ENCODE results near the gene SLCO3A1.

SLCO3A1 gene

DNA sequence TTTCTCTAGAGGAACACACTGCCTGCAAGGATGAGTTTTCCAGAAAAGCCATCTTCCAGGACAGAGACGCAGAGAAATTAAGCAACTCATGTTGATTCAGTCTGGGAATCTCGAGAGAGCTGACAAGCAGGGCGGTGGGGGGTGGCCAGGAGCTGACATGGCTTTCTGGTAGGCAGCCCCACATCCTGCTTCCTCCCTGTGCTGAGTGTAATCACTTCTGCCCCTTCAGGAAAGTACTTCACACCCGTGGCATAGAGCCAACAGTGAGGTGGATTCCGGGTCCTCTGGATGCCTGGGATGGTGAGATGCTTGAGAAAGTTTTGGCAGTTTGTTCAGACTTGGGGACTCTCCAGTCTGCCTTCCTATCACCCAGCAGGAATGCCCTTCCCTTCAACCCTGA, 221.1 kb downstream of the SLCO3A1 start:
- no peaks in the 10 kb centered on the region for H3K27me3 ChIP-seq (ENCODE audit: control insufficient read depth, insufficient read depth, low read length)
- no peak overlapping the region for H3K9ac ChIP-seq
- H3K36me3 ChIP-seq (ENCODE audit: control insufficient read depth, insufficient read depth, low read length), result no peaks in the 10 kb centered on the region
- peaks cover 17% of the 10 kb centered on the region for H3K79me2 ChIP-seq
- H3K27ac ChIP-seq, result no peak overlapping the region
- TF ChIP-seq, protein P1, sequence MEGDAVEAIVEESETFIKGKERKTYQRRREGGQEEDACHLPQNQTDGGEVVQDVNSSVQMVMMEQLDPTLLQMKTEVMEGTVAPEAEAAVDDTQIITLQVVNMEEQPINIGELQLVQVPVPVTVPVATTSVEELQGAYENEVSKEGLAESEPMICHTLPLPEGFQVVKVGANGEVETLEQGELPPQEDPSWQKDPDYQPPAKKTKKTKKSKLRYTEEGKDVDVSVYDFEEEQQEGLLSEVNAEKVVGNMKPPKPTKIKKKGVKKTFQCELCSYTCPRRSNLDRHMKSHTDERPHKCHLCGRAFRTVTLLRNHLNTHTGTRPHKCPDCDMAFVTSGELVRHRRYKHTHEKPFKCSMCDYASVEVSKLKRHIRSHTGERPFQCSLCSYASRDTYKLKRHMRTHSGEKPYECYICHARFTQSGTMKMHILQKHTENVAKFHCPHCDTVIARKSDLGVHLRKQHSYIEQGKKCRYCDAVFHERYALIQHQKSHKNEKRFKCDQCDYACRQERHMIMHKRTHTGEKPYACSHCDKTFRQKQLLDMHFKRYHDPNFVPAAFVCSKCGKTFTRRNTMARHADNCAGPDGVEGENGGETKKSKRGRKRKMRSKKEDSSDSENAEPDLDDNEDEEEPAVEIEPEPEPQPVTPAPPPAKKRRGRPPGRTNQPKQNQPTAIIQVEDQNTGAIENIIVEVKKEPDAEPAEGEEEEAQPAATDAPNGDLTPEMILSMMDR (IDR thresholded peaks at IDR 0.05), result no peak
- no peaks in the 10 kb centered on the region for H3K9me3 ChIP-seq (ENCODE audit: control insufficient read depth, low read length)
- no peak overlapping the region for H3K4me2 ChIP-seq (ENCODE audit: low read length)
- H3K4me3 ChIP-seq (ENCODE audit: low read depth, low read length), result no peak overlapping the region
- H3K4me1 ChIP-seq, result no peaks in the 10 kb centered on the region
- H2AFZ ChIP-seq, result no peak overlapping the region

GRCh38 chr15:92075764-92076163, 222.3 kb downstream of the SLCO3A1 start:
- no peak overlapping the region for H3K4me3 ChIP-seq (ENCODE audit: low read depth, low read length)
- no peak overlapping the region for H3K27ac ChIP-seq
- TF ChIP-seq, protein P1 (IDR thresholded peaks at IDR 0.05), result no peak
- no peaks in the 10 kb centered on the region for H3K36me3 ChIP-seq (ENCODE audit: control insufficient read depth, insufficient read depth, low read length)
- no peak overlapping the region for H3K9ac ChIP-seq
- H2AFZ ChIP-seq, result no peak overlapping the region
- no peaks in the 10 kb centered on the region for H3K4me1 ChIP-seq
- H3K4me2 ChIP-seq (ENCODE audit: low read length), result no peak overlapping the region
- no peaks in the 10 kb centered on the region for H3K9me3 ChIP-seq (ENCODE audit: control insufficient read depth, low read length)
- H3K27me3 ChIP-seq (ENCODE audit: control insufficient read depth, insufficient read depth, low read length), result no peaks in the 10 kb centered on the region
- H3K79me2 ChIP-seq, result peaks cover 17% of the 10 kb centered on the region

DNA sequence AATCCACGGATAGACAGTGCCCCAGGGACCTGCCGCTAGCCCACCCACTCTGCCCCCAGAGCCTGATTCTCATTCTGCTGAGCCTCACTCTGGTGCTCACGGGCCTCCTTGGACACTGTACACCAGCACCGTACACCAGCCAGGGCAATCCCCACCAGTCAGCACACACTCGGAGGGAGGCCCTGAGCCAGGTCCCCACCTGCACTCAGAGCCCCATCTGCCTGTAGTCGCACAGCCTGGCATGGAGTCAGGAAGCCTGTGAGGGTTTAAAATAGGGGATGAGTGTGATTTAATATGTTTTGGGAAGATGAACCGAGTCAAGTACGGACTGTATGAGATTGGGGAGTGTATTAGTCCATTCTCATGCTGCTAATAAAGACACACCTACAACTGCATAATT, 223.0 kb downstream of the SLCO3A1 start:
- peaks cover 17% of the 10 kb centered on the region for H3K79me2 ChIP-seq
- no peaks in the 10 kb centered on the region for H3K36me3 ChIP-seq (ENCODE audit: control insufficient read depth, insufficient read depth, low read length)
- no peak overlapping the region for H3K9ac ChIP-seq
- H3K4me2 ChIP-seq (ENCODE audit: low read length), result no peak overlapping the region
- no peaks in the 10 kb centered on the region for H3K27me3 ChIP-seq (ENCODE audit: control insufficient read depth, insufficient read depth, low read length)
- no peak overlapping the region for H2AFZ ChIP-seq
- H3K4me1 ChIP-seq, result no peaks in the 10 kb centered on the region
- H3K9me3 ChIP-seq (ENCODE audit: control insufficient read depth, low read length), result no peaks in the 10 kb centered on the region
- no peak overlapping the region for H3K27ac ChIP-seq
- TF ChIP-seq, protein P1 (IDR thresholded peaks at IDR 0.05), result no peak
- H3K4me3 ChIP-seq (ENCODE audit: low read depth, low read length), result no peak overlapping the region

DNA sequence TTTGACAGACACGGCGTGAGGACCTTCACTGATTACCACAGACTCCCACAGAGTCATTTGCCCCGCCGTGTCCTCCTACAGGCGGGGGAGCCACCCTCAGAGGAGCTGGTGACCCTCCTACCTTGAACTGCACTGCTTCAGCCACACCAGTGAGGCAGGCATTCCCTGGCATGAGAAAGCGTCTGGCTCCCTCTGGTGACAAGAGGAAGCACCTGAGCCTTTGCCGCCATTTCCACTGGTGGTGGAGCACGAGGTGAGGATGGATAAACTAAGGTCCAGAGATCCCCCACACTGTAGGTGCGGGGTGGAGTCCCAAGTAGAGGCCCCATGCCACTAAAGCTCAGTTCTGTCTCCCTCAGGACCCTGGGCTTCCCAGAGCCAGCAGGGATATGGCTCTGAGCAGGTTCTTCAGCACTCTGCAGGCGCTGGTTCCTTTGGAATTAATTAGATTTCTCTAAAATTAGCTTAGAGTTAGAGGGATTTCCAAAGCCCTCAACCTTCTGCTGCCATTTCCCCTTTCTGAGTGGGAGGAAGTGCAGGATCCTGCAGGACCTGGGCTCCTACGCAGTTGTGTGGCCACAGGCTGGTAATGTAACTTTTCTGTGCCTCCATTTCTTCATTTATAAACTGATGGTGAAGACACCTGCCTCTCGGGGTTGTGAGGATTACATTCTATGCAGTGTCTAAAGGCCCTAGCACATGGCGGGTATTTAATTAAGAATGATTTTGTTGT, 224.0 kb downstream of the SLCO3A1 start:
- Histone ChIP-seq H2AFZ (no peak overlapping the region), H3K4me1 (peaks cover under 1% of the 10 kb centered on the region), H3K4me3 (ENCODE audit: low read depth, low read length) (no peak overlapping the region), H3K79me2 (peaks cover 19% of the 10 kb centered on the region), H3K27me3 (ENCODE audit: control insufficient read depth, insufficient read depth, low read length) (no peaks in the 10 kb centered on the region), H3K27ac (no peak overlapping the region), H3K9me3 (ENCODE audit: control insufficient read depth, low read length) (no peaks in the 10 kb centered on the region), H3K9ac (no peak overlapping the region), H3K36me3 (ENCODE audit: control insufficient read depth, insufficient read depth, low read length) (no peaks in the 10 kb centered on the region), H3K4me2 (ENCODE audit: low read length) (no peak overlapping the region)
- TF ChIP-seq, protein P1 (IDR thresholded peaks at IDR 0.05), result peak; percentile 35

DNA sequence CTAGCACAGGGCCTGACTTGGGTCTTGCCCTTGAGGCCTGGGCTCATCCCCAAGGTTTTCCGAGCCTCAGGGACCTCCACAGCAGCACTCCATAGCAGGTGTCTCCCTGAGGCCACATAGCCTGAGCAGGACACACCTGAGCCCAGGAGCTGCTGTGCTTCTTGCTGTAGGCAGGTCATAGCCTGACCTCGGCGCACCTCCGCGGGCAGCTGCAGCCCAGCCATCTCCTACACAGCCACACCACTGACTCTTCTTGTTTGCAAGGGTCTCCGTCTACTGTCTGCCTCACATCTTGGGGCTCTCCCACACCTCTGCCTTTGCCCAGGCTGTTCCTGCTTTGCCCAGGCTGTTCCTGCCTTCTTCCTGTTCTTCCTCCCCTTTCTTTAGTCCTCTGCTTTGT, 224.8 kb downstream of the SLCO3A1 start:
- Histone ChIP-seq H3K79me2 (peaks cover 19% of the 10 kb centered on the region), H3K9ac (no peak overlapping the region), H3K27ac (no peak overlapping the region), H3K9me3 (ENCODE audit: control insufficient read depth, low read length) (no peaks in the 10 kb centered on the region), H3K36me3 (ENCODE audit: control insufficient read depth, insufficient read depth, low read length) (no peaks in the 10 kb centered on the region), H3K4me1 (peaks cover 5% of the 10 kb centered on the region), H3K4me2 (ENCODE audit: low read length) (no peak overlapping the region), H3K4me3 (ENCODE audit: low read depth, low read length) (no peak overlapping the region), H3K27me3 (ENCODE audit: control insufficient read depth, insufficient read depth, low read length) (no peaks in the 10 kb centered on the region), H2AFZ (no peak overlapping the region)
- TF ChIP-seq, protein P1 (IDR thresholded peaks at IDR 0.05), result no peak
